GM12878 (cell line): ENCODE measurements around the gene ELP1. TPM values are rescaled to one million over a fixed set of nuclear protein-coding genes. Genes with fewer than 3 reads are reported as not detected.

ENCODE experiments used
- ATAC-seq: fragments of 200-7000 bp; cut with Tn5 transposase; 3 replicates; pipeline ENCODE4 v1.9.1; 2020; ENCODE audit warnings: mild to moderate bottlenecking, moderate library complexity
- BruUV-seq: library from RNA; stranded (reverse); fragments of 400-500 nt; replicated peaks from 2 replicates; lab custom pipeline; 2021; lab: Mats Ljungman, UMichigan
- CTCF ChIA-PET: fragments of 300-600 bp; sonication (Branson Sonifier 250); formaldehyde crosslinking; extraction: SDS; loops from one replicate; lab custom pipeline; 2021; ENCODE audit warnings: inconsistent platforms; lab: Yijun Ruan, JAX
- POLR2A ChIA-PET: fragments of 350-600 bp; formaldehyde crosslinking; extraction: SDS; loops from one replicate; lab custom pipeline; 2021; ENCODE audit warnings: inconsistent platforms; lab: Charles Lee
- RAD21 ChIA-PET: fragments of 300-600 bp; sonication (Branson Sonifier 250); formaldehyde crosslinking; loops from one replicate; lab custom pipeline; 2023; ENCODE audit warnings: antibody characterized with exemption; ENCODE audit not compliant: unreplicated experiment; lab: Charles Lee
- SMC1A ChIA-PET: fragments of 300-600 bp; sonication (Branson Sonifier 250); formaldehyde crosslinking; loops from one replicate; lab custom pipeline; 2023; ENCODE audit not compliant: unreplicated experiment, uncharacterized antibody; lab: Charles Lee
- DNase-seq: peaks from one replicate; pipeline ENCODE4 v3.0.0-alpha.2; 2011; ENCODE audit warnings: low read depth, low spot score
- FAIRE-seq: peaks from 3 replicates; lab custom pipeline; 2011; peaks lifted over from hg19 to GRCh38; lab: Jason Lieb, UNC
- H2AFZ ChIP-seq: 2 replicates; pipeline ENCODE4 v1.6.0; 2011; ENCODE audit warnings: low read depth, low read length, control low read depth; ENCODE audit not compliant: control insufficient read depth
- H3K27ac ChIP-seq: 2 replicates; pipeline ENCODE4 v1.5.1; 2011; ENCODE audit warnings: control low read depth; ENCODE audit not compliant: control insufficient read depth, insufficient read depth
- H3K27me3 ChIP-seq, 2 experiments: replicated peaks in 1 of 2; 2 replicates each; pipeline versions ENCODE4 v1.6.0 to v1.6.1; 2011; ENCODE audit warnings: low read length in 1 of 2; ENCODE audit not compliant: control insufficient read depth in 2 of 2, insufficient read depth in 2 of 2
- H3K36me3 ChIP-seq, 2 experiments: 2 replicates each; pipeline ENCODE4 v1.5.1; 2011; ENCODE audit warnings: low read length in 1 of 2; ENCODE audit not compliant: control insufficient read depth in 2 of 2, insufficient read depth in 2 of 2
- H3K4me1 ChIP-seq: 2 replicates; pipeline ENCODE4 v1.6.1; 2011; ENCODE audit warnings: mild to moderate bottlenecking, low read length, moderate library complexity, mixed read lengths; ENCODE audit not compliant: control insufficient read depth, insufficient read depth
- H3K4me2 ChIP-seq: 2 replicates; pipeline ENCODE4 v1.6.0; 2011; ENCODE audit warnings: control low read depth; ENCODE audit not compliant: control insufficient read depth, insufficient read depth
- H3K4me3 ChIP-seq: fragments of 200-600 bp; sonication (generic); 2 replicates; pipeline ENCODE4 v1.5.1; 2016
- H3K79me2 ChIP-seq: 2 replicates; pipeline ENCODE4 v1.6.0; 2011; ENCODE audit warnings: low read length; ENCODE audit not compliant: control insufficient read depth, insufficient read depth
- H3K9ac ChIP-seq: 2 replicates; pipeline ENCODE4 v1.8.0; 2011; ENCODE audit warnings: low read length, control low read depth, mixed read lengths; ENCODE audit not compliant: control insufficient read depth, insufficient read depth
- H3K9me3 ChIP-seq: replicated peaks from 3 replicates; pipeline ENCODE4 v1.5.1; 2011; ENCODE audit warnings: mild to moderate bottlenecking, low read length; ENCODE audit not compliant: control insufficient read depth, insufficient read depth
- H4K20me1 ChIP-seq: 2 replicates; pipeline ENCODE4 v1.6.0; 2011; ENCODE audit not compliant: control insufficient read depth, insufficient read depth
- CBX3 ChIP-seq: fragments of 200-600 bp; sonication (generic); IDR thresholded peaks from 2 replicates; pipeline ENCODE4 v1.6.1; 2016; ENCODE audit warnings: low read depth, borderline replicate concordance
- CREM ChIP-seq: IDR thresholded peaks from 2 replicates; pipeline ENCODE4 v1.6.1; 2014; ENCODE audit warnings: antibody characterized with exemption, low read depth
- DPF2 ChIP-seq: fragments of 450-650 bp; IDR thresholded peaks from 2 replicates; pipeline ENCODE4 v1.6.1; 2017; ENCODE audit warnings: mild to moderate bottlenecking
- EP300 ChIP-seq, 2 experiments: fragments of 150-350 bp in 1 of 2; IDR thresholded peaks; 2 replicates each; pipeline ENCODE4 v1.6.1; 2011 to 2012; ENCODE audit warnings: low read depth in 2 of 2, low read length in 2 of 2, borderline replicate concordance in 1 of 2, improper control_type of control experiment in 1 of 2, inconsistent platforms in 1 of 2; ENCODE audit not compliant: control insufficient read depth in 1 of 2
- ESRRA ChIP-seq: IDR thresholded peaks from 2 replicates; pipeline ENCODE4 v1.6.1; 2012; ENCODE audit warnings: mild to moderate bottlenecking, low read length, improper control_type of control experiment
- ETV6 ChIP-seq, 2 experiments: fragments of 450-650 bp in 1 of 2; IDR thresholded peaks in 1 of 2; conservative IDR thresholded peaks in 1 of 2; 2 replicates each; pipeline ENCODE4 v1.6.1; 2014; ENCODE audit warnings: antibody characterized with exemption in 1 of 2, borderline replicate concordance in 1 of 2, low read depth in 1 of 2, mild to moderate bottlenecking in 1 of 2, moderate library complexity in 1 of 2
- GABPA ChIP-seq: IDR thresholded peaks from 2 replicates; pipeline ENCODE4 v1.6.1; 2014; ENCODE audit warnings: antibody characterized with exemption, low read depth, mild to moderate bottlenecking, inconsistent platforms
- IKZF1 ChIP-seq: fragments of 450-650 bp; conservative IDR thresholded peaks from 2 replicates; pipeline ENCODE4 v1.6.1; 2017; ENCODE audit warnings: antibody characterized with exemption, mild to moderate bottlenecking
- NFXL1 ChIP-seq: fragments of 450-650 bp; IDR thresholded peaks from 2 replicates; pipeline ENCODE4 v1.6.1; 2017; ENCODE audit warnings: antibody characterized with exemption, mild to moderate bottlenecking, borderline replicate concordance
- POLR2AphosphoS5 ChIP-seq: IDR thresholded peaks from 2 replicates; pipeline ENCODE4 v1.6.1; 2011; ENCODE audit warnings: mild to moderate bottlenecking, low read length, inconsistent platforms
- TAF1 ChIP-seq: IDR thresholded peaks from 2 replicates; pipeline ENCODE4 v1.6.1; 2011; ENCODE audit warnings: mild to moderate bottlenecking, low read depth, low read length, borderline replicate concordance
- ZBED1 ChIP-seq: IDR thresholded peaks from 2 replicates; pipeline ENCODE4 v1.6.1; 2016; ENCODE audit warnings: borderline replicate concordance
- ZNF622 ChIP-seq: fragments of 450-650 bp; IDR thresholded peaks from 2 replicates; pipeline ENCODE4 v1.6.1; 2017; ENCODE audit warnings: mild to moderate bottlenecking, inconsistent platforms
- whole genome bisulfite sequencing: methylation state at CpG from one replicate; pipeline ENCODE4 v1.1.6; 2016; ENCODE audit warnings: low lambda C conversion rate; ENCODE audit not compliant: insufficient replicate concordance, insufficient coverage; ENCODE audit errors: missing lambda C conversion rate; 5-methylcytosine and 5-hydroxymethylcytosine counted together
- in situ Hi-C: fragments of 300-500 bp; cut with MboI; formaldehyde crosslinking; loops from 9 replicates; pipeline ENCODE4 v1.14.3; 2018; ENCODE audit warnings: mixed read lengths
- intact Hi-C: fragments of 100-400 bp; cut with micrococcal nuclease; formaldehyde crosslinking; loops from one replicate; pipeline ENCODE4 v1.14.2; 2022; ENCODE audit not compliant: unreplicated experiment
- polyA plus RNA-seq, 11 experiments: library from polyadenylated mRNA; depleted of rRNA in 4 of 11; unstranded in 6 of 11; stranded (reverse) in 5 of 11; fragments of >200 nt; fragmentation: Nextera tagmentation in 4 of 11; fragmentation: Illumina TruSeq in 1 of 11; extraction: Ambion mirVana in 4 of 11; extraction: Trizol in 1 of 11; gene quantifications; 1 replicate in 1 of 11; 2 replicates in 10 of 11; pipeline versions ENCODE4 v1.2.1 to v1.2.3, GENCODE V29; 2011 to 2016; ENCODE audit warnings: inconsistent platforms in 2 of 11, missing spikeins in 2 of 11, low read depth in 1 of 11
- total RNA-seq, 4 experiments: library from RNA; depleted of rRNA in 3 of 4; stranded (reverse); fragments of >200 nt in 3 of 4; fragmentation: Illumina TruSeq in 1 of 4; extraction: Trizol in 1 of 4; gene quantifications; 2 replicates each; pipeline versions ENCODE4 v1.2.1 to v1.2.3, GENCODE V29; 2013 to 2021

ELP1 gene
- total and polyA plus RNA-seq, 10 of the 15 experiments (the other 5 are each of a cell fraction or from before 2014, with no cell fraction given) = 9.7 to 29.9 (median 26.0) TPM

DNA sequence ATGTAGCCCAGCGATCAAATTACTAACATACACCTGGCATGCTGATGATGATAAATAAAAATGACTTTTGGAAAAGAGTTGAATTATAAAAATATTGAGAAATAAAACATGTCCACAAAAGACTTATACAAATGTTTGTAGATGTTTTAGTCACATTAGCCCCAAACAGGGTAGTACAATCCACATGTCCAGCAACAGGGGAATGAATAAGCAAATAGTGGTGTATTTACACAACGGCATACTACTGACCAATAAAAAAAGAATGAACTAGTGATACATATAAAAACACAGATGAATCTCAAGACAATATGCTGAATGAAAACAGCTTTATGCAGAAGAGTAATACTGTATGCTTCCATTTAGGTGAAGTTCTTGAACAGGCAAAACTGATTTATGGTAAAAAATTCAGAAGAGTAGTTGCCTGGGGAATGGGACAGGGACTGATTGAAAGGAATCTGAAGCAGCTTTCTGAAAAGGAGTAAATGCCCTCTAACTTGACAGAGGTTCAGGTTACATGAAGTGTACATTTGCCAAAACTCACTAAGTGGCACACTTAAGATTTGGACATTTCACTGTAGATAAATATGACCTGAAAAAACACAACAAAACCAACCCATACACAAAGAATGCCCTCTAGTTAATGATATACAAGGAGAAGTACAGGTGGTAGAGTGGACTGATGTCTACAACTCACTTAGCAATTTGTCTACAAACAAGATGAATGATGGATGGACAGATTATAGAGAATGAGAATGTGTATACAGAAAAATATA lies 36.4 kb downstream of the ELP1 start:
- H3K4me3 ChIP-seq = no peak overlapping the region
- H2AFZ ChIP-seq = no peak overlapping the region
- BruUV-seq = no TSS peak
- no peak overlapping the region for H3K27ac ChIP-seq
- H3K4me1 ChIP-seq = no peaks in the 10 kb centered on the region
- H4K20me1 ChIP-seq = no peaks in the 10 kb centered on the region
- H3K4me2 ChIP-seq = no peak overlapping the region
- WGBS = 68% methylated on average over 2 of the region's 2 CpGs
- no peak for DNase-seq
- no peaks in the 10 kb centered on the region for H3K79me2 ChIP-seq
- intact Hi-C loops (no loop called here), in situ Hi-C loops (no loop called here)
- RAD21 ChIA-PET = no interaction called here
- no peaks in the 10 kb centered on the region for H3K27me3 ChIP-seq
- POLR2A ChIA-PET = no interaction called here
- TF ChIP-seq EP300 (IDR thresholded peaks at IDR 0.05; ENCODE audit: borderline replicate concordance in 1 of 2, control insufficient read depth in 1 of 2, low read depth in 2 of 2, low read length in 2 of 2) (no peak), GABPA (no peak), ESRRA (no peak), DPF2 (no peak), TAF1 (no peak), CBX3 (no peak), POLR2AphosphoS5 (no peak), ZNF622 (no peak), NFXL1 (no peak), CREM (no peak), ZBED1 (no peak), IKZF1 (no peak), ETV6 (conservative IDR thresholded peaks at IDR 0.05 in 1 of 2, IDR thresholded peaks at IDR 0.05 in 1 of 2; ENCODE audit: borderline replicate concordance in 1 of 2, low read depth in 1 of 2) (no peak)
- H3K9ac ChIP-seq = no peak overlapping the region
- ATAC-seq = no peak
- no peaks in the 10 kb centered on the region for H3K9me3 ChIP-seq
- peaks cover 4 to 5% of the 10 kb centered on the region in 2 experiments for H3K36me3 ChIP-seq
- CTCF ChIA-PET = interaction anchor here (2.1 kb wide), 1 partner anchor 56 kb away, joined by 9 read pairs; no protein-coding TSS in a partner anchor
- no peak for FAIRE-seq
- SMC1A ChIA-PET = interaction anchor here (0.6 kb wide), 1 partner anchor 28 kb away, joined by 3 read pairs; no protein-coding TSS in a partner anchor
